Activated naive CD4-positive, alpha-beta T cell treated with anti-CD3 and anti-CD28 coated beads, Interleukin-2, amount 10 ng/mL, durations not matched to agents 7 days and 5 days (primary cell): ENCODE data around the gene PLP1.

Experiments used
- CTCF ChIA-PET: fragments of 350-600 bp; sonication (Branson Sonifier 250); formaldehyde crosslinking; loops from one replicate; lab custom pipeline; 2021; ENCODE audit warnings: antibody characterized with exemption; lab: Charles Lee
- DNase-seq: peaks from one replicate; pipeline ENCODE4 v3.0.0-alpha.2; 2020
- H3K27ac Mint-ChIP-seq: one replicate; pipeline ENCODE4 v1.8.0; 2021; ENCODE audit warnings: mild to moderate bottlenecking, moderate library complexity, mixed read lengths
- H3K27me3 Mint-ChIP-seq: one replicate; pipeline ENCODE4 v1.8.0; 2021; ENCODE audit warnings: mild to moderate bottlenecking, mixed read lengths
- H3K36me3 Mint-ChIP-seq: one replicate; pipeline ENCODE4 v1.8.0; 2021; ENCODE audit warnings: mixed read lengths
- H3K4me1 Mint-ChIP-seq: one replicate; pipeline ENCODE4 v1.8.0; 2021; ENCODE audit warnings: mixed read lengths
- H3K4me3 Mint-ChIP-seq: one replicate; pipeline ENCODE4 v1.8.0; 2021; ENCODE audit warnings: mild to moderate bottlenecking, moderate library complexity, mixed read lengths
- H3K9me3 Mint-ChIP-seq: one replicate; pipeline ENCODE4 v1.8.0; 2021; ENCODE audit warnings: mixed read lengths

The PLP1 gene, protein sequence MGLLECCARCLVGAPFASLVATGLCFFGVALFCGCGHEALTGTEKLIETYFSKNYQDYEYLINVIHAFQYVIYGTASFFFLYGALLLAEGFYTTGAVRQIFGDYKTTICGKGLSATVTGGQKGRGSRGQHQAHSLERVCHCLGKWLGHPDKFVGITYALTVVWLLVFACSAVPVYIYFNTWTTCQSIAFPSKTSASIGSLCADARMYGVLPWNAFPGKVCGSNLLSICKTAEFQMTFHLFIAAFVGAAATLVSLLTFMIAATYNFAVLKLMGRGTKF

DNA sequence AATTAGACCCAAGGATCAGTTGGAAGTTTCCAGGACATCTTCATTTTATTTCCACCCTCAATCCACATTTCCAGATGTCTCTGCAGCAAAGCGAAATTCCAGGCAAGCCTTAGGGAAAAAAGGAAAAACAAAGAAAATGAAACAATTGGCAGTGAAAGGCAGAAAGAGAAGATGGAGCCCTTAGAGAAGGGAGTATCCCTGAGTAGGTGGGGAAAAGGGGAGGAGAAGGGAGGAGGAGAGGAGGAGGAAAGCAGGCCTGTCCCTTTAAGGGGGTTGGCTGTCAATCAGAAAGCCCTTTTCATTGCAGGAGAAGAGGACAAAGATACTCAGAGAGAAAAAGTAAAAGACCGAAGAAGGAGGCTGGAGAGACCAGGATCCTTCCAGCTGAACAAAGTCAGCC, at the start of gene PLP1:
Gene PLP1 (plus strand): TSS at position 295 of the 400 bp plus-strand sequence. CDS start 156 bp downstream, outside the sequence.
- Mint-ChIP-seq H3K36me3 (no peaks in the 10 kb centered on the region), H3K4me1 (no peaks in the 10 kb centered on the region), H3K27me3 (peaks cover 8% of the 10 kb centered on the region), H3K4me3 (no peak within 1 kb of the TSS), H3K27ac (no peak within 1 kb of the TSS), H3K9me3 (no peaks in the 10 kb centered on the region)
- CTCF ChIA-PET: no interaction called here
- DNase-seq: no peak

DNA sequence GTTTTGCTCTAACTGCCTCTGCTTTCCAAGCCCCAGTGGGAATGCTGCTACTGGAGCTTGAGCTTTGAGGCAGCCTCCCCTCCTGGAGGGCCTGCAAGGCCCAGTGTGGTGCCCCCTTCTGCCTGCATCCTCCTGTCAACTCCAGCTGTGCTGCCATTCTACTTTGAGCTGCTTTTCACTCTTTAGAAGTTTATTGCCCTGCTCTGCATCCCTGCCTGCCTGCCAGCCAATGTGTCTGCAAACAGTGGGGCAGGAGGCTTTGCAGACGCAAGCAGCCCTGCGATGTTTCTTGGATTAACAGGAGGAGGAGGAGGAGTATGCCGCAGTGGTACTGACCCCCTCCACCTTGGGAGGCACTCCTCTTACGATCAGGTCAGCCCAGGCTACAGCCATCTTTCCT, 49.5 kb upstream of the PLP1 start:
- Mint-ChIP-seq H3K4me3 (no peak overlapping the region), H3K4me1 (peaks cover 3% of the 10 kb centered on the region), H3K36me3 (no peaks in the 10 kb centered on the region), H3K9me3 (no peaks in the 10 kb centered on the region), H3K27me3 (peaks cover 4% of the 10 kb centered on the region), H3K27ac (no peak overlapping the region)
- no peak for DNase-seq
- CTCF ChIA-PET: no interaction called here

DNA sequence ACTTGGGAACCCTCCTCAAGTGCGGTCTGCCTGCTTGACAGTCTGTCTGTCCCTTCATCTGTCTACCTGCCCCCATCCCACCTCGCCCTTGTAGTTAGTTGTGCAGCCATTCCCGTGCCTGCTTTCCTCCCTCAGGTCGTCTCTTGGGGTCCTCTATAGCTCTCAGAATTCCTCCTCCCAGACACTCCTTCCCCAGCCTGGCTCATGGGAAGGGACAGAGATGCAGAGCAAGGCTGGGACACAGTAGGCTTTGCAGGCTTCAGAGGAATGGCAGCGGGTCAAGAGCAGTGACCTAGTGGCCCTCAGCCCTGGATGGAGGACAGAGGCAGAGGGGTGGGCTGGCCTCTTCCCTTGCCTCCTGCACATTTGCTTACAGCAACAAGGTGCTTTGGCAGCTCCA, 47.6 kb upstream of the PLP1 start:
- H3K27me3 Mint-ChIP-seq: peaks cover 4% of the 10 kb centered on the region
- H3K4me3 Mint-ChIP-seq: no peak overlapping the region
- peaks cover 3% of the 10 kb centered on the region for H3K4me1 Mint-ChIP-seq
- no peaks in the 10 kb centered on the region for H3K36me3 Mint-ChIP-seq
- DNase-seq: no peak
- H3K9me3 Mint-ChIP-seq: no peaks in the 10 kb centered on the region
- H3K27ac Mint-ChIP-seq: no peak overlapping the region
- CTCF ChIA-PET: no interaction called here

DNA sequence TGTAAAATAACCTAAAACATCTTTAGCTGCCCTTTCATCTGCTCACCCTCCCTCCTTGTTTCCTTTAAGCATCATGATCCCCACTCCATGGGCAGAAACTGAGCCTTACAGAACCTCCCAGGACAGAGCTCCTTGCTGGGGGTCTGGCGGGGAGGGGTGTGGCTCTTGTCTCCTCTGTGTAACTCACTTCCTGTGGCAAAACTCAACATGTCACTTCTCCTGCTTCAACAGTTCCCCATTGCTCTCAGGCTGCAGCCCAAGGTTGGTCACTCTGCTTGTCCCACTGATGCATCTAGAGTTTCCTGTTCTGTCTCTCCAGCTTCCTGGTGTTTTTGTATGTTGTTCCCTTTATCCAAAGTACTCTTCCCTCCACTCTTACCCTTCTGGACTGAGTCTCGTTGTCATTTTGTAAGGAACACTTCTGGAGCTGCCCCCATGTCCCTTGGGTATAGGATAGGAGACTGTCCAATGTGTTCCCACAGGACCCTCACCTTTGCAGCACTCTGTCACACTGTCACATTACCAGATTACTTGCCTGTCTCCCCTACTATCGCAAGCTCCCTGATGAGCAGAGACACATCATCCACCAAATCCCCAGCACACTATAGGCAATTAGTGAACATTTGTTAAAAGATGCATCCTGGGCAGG, 46.4 kb upstream of the PLP1 start:
- H3K4me1 Mint-ChIP-seq: peaks cover 3% of the 10 kb centered on the region
- H3K9me3 Mint-ChIP-seq: no peaks in the 10 kb centered on the region
- peaks cover 4% of the 10 kb centered on the region for H3K27me3 Mint-ChIP-seq
- CTCF ChIA-PET: no interaction called here
- no peak for DNase-seq
- H3K27ac Mint-ChIP-seq: no peak overlapping the region
- no peak overlapping the region for H3K4me3 Mint-ChIP-seq
- H3K36me3 Mint-ChIP-seq: no peaks in the 10 kb centered on the region

DNA sequence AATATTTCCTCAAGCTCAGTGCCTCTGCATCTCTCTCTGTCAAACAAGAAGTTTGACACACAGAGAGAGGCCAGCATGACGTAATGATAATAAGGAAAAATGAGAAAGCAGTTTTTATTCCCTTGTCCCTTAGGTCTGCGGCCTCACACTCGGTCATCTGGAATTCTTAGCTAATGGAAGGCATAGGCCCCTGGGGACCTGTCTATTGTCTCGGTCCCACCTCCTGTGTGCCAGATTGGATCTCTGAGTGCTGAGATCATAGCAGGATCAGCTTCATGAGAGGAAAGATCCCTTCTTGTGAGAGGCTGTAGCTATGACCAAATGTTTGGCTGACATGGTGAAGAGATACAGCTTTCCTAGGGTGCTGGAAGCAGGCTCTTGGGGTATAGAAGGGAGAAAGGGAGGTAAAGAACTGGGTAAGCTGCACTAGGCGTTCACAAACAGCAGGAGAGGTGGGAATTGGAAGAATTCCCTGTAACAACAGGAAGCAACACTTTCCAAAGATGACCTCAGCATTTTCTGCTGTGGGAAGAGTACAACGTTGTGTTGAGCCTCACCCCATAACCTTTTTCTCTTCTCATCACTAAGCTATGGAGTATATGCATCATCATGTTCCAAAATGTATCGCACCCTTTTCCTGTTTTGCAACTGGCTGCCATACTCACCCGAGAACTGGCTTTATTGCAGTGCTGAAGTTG, 45.7 kb upstream of the PLP1 start:
- CTCF ChIA-PET: interaction anchor here (0.6 kb wide), 1 partner anchor 101 kb away, joined by 3 read pairs; no protein-coding TSS in a partner anchor
- H3K36me3 Mint-ChIP-seq: no peaks in the 10 kb centered on the region
- no peaks in the 10 kb centered on the region for H3K9me3 Mint-ChIP-seq
- peaks cover 4% of the 10 kb centered on the region for H3K27me3 Mint-ChIP-seq
- no peak for DNase-seq
- peaks cover 3% of the 10 kb centered on the region for H3K4me1 Mint-ChIP-seq
- no peak overlapping the region for H3K27ac Mint-ChIP-seq
- H3K4me3 Mint-ChIP-seq: no peak overlapping the region

DNA sequence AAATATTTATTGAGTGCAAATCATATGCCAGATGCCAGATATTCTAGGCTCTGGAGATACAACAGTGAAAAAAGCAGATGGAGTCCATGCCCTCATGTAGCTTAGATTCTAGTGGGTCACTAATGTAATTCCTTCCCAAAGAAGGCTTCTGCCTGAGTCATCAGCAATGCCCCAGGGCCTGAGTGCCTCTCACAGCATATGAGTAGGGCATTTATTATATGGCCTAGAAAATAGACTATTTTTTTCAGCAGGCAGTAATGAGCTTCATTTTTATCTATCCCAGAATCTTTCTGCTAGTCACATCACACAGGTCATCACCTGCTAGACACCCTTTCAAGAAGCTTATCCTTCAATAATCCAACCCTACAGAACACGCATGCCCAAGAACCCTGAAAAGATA, 43.6 kb upstream of the PLP1 start:
- no peak overlapping the region for H3K4me3 Mint-ChIP-seq
- peaks cover 3% of the 10 kb centered on the region for H3K4me1 Mint-ChIP-seq
- peaks cover 4% of the 10 kb centered on the region for H3K27me3 Mint-ChIP-seq
- DNase-seq: no peak
- H3K9me3 Mint-ChIP-seq: no peaks in the 10 kb centered on the region
- H3K27ac Mint-ChIP-seq: no peak overlapping the region
- H3K36me3 Mint-ChIP-seq: no peaks in the 10 kb centered on the region
- CTCF ChIA-PET: no interaction called here

DNA sequence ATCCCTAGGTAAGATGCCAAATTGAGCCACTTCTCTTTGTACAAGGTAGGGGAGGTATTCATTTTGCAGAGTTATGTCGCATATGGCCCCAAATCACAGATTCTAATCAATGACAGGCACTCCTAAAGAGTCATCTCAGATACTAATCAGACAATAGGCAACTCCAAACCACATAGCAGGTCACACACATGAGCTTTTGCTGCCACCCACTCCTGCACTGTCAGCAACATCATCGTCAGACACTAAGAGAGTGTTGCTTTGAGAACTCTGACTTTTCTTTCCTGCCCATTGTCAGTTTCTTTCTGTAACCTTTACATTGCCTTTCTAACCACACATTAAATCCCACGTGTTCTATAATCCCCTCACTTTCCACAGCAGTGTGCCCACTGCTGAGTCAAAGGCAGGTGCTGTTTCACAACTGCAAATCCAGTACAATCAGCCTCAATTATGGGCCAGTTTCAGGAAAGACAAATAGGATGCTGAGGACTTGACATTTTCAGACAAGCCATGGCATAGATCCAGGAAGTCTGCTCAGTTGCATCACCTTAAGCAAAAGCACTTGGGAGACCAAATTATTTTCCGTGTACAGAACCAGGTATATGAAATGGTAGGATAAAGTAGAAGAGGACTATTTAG, 42.4 kb upstream of the PLP1 start:
- Mint-ChIP-seq H3K27ac (no peak overlapping the region), H3K9me3 (no peaks in the 10 kb centered on the region), H3K4me3 (no peak overlapping the region), H3K4me1 (peaks cover 3% of the 10 kb centered on the region), H3K36me3 (no peaks in the 10 kb centered on the region), H3K27me3 (peaks cover 4% of the 10 kb centered on the region)
- CTCF ChIA-PET: no interaction called here
- DNase-seq: no peak

DNA sequence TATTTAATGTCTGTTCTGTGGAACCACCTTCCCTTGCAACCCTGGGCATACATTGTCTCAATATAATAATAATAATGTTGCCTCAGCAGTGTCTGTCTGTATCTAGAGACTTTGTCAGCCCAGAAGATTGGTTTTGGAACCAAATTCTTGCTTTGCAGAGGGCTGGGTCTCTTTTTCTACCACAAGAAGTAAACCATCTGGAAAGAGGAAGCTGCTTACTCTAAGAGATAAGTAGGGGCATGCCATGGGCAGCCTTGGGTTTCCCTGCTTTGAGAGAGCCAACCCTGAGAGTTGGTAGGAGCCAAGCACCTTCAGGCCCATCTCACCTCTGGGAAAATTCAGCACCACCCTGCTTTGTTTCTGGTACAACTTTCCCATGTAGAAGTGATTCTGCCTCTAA, 38.9 kb upstream of the PLP1 start:
- H3K9me3 Mint-ChIP-seq: no peaks in the 10 kb centered on the region
- H3K4me1 Mint-ChIP-seq: no peaks in the 10 kb centered on the region
- CTCF ChIA-PET: no interaction called here
- H3K4me3 Mint-ChIP-seq: no peak overlapping the region
- DNase-seq: no peak
- H3K36me3 Mint-ChIP-seq: no peaks in the 10 kb centered on the region
- H3K27ac Mint-ChIP-seq: no peak overlapping the region
- no peaks in the 10 kb centered on the region for H3K27me3 Mint-ChIP-seq

DNA sequence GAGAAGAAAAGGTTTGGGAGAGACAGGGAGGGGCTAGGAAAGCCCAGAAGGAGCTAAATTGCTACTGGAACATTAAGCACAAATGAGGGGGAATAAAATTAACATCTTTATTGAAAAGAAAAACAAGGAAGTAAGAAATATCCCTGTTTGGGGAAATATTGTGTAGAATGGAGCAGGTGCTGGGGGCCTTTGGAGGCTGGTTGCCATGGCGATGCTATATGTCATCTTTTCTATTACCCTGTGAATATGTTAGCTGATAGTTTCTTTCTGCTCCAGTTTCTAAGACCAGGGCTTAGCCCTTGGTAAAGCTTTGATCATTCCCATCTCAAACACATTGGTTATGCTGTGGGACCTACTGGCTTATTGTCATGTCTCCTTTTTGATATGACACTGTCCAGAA, 37.2 kb upstream of the PLP1 start:
- peak overlapping the region; percentile 49 for H3K27ac Mint-ChIP-seq
- H3K4me1 Mint-ChIP-seq: no peaks in the 10 kb centered on the region
- no peak for DNase-seq
- no peaks in the 10 kb centered on the region for H3K27me3 Mint-ChIP-seq
- no peaks in the 10 kb centered on the region for H3K9me3 Mint-ChIP-seq
- H3K36me3 Mint-ChIP-seq: no peaks in the 10 kb centered on the region
- no peak overlapping the region for H3K4me3 Mint-ChIP-seq
- CTCF ChIA-PET: no interaction called here

DNA sequence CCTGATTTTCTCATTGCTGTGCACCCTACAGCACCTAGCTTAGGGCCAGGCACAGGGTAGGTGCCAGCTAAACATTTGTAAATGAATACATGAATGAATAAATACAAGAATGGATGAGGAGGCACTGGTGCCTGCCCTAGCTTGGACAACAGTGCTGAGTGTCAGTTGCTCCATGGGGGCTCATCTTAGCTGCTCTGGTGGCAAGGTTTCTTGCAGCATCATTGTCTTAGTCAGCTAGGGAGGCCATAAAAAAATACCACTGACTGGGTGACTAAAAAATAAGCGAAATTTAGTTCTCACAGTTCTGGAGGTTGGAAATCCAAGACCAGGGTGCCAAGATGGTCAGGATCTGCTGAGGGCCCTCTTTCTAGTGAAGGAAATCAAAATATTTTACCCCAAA, 34.8 kb upstream of the PLP1 start:
- DNase-seq: no peak
- CTCF ChIA-PET: no interaction called here
- H3K9me3 Mint-ChIP-seq: no peaks in the 10 kb centered on the region
- H3K4me1 Mint-ChIP-seq: no peaks in the 10 kb centered on the region
- no peak overlapping the region for H3K4me3 Mint-ChIP-seq
- H3K27me3 Mint-ChIP-seq: peaks cover 5% of the 10 kb centered on the region
- H3K36me3 Mint-ChIP-seq: no peaks in the 10 kb centered on the region
- H3K27ac Mint-ChIP-seq: no peak overlapping the region

DNA sequence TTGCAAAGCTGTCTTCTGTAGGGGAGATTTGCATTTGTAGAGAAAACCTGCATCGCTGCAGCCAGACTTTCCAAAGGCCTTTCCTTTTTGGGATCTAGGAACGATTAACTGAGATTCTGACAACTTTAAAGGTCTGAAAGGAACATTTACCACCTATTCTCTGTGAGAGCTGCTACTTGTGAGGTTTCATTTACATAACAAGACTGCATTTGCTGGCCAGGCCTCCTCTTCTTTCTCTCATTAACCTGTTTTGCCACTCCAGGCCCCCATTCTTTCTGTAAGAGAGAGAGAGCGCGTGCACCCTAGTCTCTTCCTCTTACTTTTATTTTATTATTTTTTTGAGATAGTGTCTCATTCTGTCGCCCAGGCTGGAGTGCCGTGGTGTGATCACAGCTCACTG, 34.3 kb upstream of the PLP1 start:
- Mint-ChIP-seq H3K36me3 (no peaks in the 10 kb centered on the region), H3K27ac (no peak overlapping the region), H3K9me3 (no peaks in the 10 kb centered on the region), H3K4me1 (no peaks in the 10 kb centered on the region), H3K4me3 (no peak overlapping the region), H3K27me3 (peaks cover 6% of the 10 kb centered on the region)
- DNase-seq: no peak
- CTCF ChIA-PET: no interaction called here

DNA sequence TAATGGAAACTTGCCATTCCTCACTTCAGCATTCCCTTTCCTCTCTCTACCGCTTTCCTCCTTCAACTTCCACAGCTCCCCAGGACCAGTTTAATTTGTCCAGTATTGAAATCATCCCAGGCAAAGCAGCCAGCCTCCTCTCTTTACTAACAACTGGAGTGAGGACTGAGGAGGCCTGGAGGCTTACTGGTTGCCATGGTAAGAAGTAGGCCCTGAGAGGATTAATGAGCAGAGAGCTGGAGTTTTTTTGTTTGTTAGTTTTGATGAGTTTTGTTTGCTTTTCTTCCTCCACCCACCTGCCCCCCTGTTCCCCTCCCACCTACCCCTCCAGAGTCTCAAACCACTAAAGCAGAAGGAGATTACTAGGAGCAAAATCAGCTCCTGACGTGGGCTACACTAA, 29.5 kb upstream of the PLP1 start:
- Mint-ChIP-seq H3K4me1 (no peaks in the 10 kb centered on the region), H3K27me3 (peaks cover 6% of the 10 kb centered on the region), H3K27ac (no peak overlapping the region), H3K36me3 (no peaks in the 10 kb centered on the region), H3K4me3 (no peak overlapping the region), H3K9me3 (no peaks in the 10 kb centered on the region)
- DNase-seq: no peak
- CTCF ChIA-PET: no interaction called here

DNA sequence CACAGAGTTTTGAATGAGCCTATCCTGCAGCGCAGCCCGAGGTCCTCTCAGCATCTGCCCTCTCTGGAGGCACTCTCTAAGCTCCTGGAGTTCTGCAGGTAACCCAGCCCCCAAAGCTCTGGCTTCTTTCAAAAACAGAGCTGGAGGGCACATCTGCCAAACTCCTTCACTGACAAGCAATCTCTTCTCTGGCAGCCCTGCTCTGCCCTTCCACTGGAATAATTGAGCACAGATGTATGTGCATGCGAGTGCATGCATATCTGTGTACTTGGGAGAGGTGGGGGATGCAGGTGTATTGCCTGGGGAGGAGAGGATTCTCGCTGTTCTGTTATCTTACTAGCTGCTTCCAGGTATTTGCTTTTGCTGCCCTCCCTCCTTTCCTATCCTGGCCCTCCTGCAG, 22.2 kb upstream of the PLP1 start:
- no peaks in the 10 kb centered on the region for H3K36me3 Mint-ChIP-seq
- H3K27me3 Mint-ChIP-seq: no peaks in the 10 kb centered on the region
- H3K4me1 Mint-ChIP-seq: no peaks in the 10 kb centered on the region
- H3K9me3 Mint-ChIP-seq: peaks cover 4% of the 10 kb centered on the region
- no peak overlapping the region for H3K4me3 Mint-ChIP-seq
- no peak for DNase-seq
- CTCF ChIA-PET: no interaction called here
- no peak overlapping the region for H3K27ac Mint-ChIP-seq

DNA sequence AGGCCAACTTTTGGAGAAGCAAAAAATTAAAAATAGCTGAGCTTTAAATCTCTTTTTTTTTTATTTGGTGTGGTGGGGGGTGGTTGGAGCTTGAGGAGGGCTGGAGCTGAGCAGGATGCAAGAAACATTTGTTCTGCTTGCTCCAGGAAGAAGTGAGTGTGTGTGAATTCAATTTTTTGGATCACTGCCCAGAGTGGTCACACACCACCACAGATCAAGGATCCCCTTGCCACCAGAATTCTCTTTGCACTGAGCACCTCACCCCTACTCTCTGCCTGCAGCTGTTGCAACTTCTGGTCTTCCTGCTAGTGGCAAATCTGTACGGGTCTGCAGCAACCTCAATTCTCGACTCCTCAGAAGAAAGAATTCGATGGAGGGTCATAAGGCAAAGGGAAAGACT, 19.9 kb upstream of the PLP1 start:
- CTCF ChIA-PET: no interaction called here
- Mint-ChIP-seq H3K27ac (no peak overlapping the region), H3K4me3 (no peak overlapping the region), H3K36me3 (no peaks in the 10 kb centered on the region), H3K9me3 (peaks cover 4% of the 10 kb centered on the region), H3K27me3 (no peaks in the 10 kb centered on the region), H3K4me1 (no peaks in the 10 kb centered on the region)
- DNase-seq: no peak
